Measurements from ENCODE around the gene TECPR1. TPM values are rescaled to one million over a fixed set of nuclear protein-coding genes. Genes with fewer than 3 reads are reported as not detected.

TECPR1 gene
- total and polyA plus RNA-seq, 2 of the 4 experiments (the other 2 are of a cell fraction): 11.5 to 14.7 TPM

GRCh38 chr7:98293265-98293664 is 41.2 kb upstream of the TECPR1 start:
- CTCF ChIA-PET: no interaction called here
- no TSS peak for BruUV-seq (replicated peaks)
- H3K9ac ChIP-seq (ENCODE audit: low read depth, low read length): no peak overlapping the region
- H3K4ac ChIP-seq (ENCODE audit: low read depth, low read length): no peak overlapping the region
- 90% methylated on average over 12 of the region's 17 CpGs; no CpG with 5 or more reads in 1 of the 2 experiments for WGBS, 2 experiments (ENCODE audit: extremely low coverage in 2 of 2, insufficient read length in 1 of 2)
- POLR2A ChIA-PET (ENCODE audit: unreplicated experiment): no interaction called here
- peaks cover 64% of the 10 kb centered on the region for H4K20me1 ChIP-seq (ENCODE audit: insufficient read depth, low read length)
- H4K8ac ChIP-seq (ENCODE audit: low read depth in 2 of 2, low read length in 2 of 2): no peak overlapping the region
- H2BK15ac ChIP-seq (ENCODE audit: low read depth, low read length): no peak overlapping the region
- peaks cover 4% of the 10 kb centered on the region for H3K9me1 ChIP-seq (ENCODE audit: insufficient read depth, low read length)
- no peak overlapping the region for H3K27ac ChIP-seq (ENCODE audit: insufficient read depth, low read length)
- H3K23ac ChIP-seq (ENCODE audit: low read depth, low read length): no peak overlapping the region
- no peaks in the 10 kb centered on the region; the same call in 1 of the 2 replicates for H3K4me1 ChIP-seq (ENCODE audit: control insufficient read depth, insufficient read depth, low read length)
- no peak overlapping the region for H2BK5ac ChIP-seq (ENCODE audit: low read depth, low read length, poor library complexity, severe bottlenecking)
- TF ChIP-seq FOS (IDR thresholded peaks at IDR 0.05; ENCODE audit: low read depth, low read length) (no peak), MAFK (IDR thresholded peaks at IDR 0.05; ENCODE audit: low read depth, low read length) (no peak), RCOR1 (IDR thresholded peaks at IDR 0.05; ENCODE audit: insufficient replicate concordance, low read length) (no peak), CHD1 (IDR thresholded peaks at IDR 0.05; ENCODE audit: low read depth, low read length) (no peak), CTCF (conservative IDR thresholded peaks at IDR 0.05; ENCODE audit: low read depth, low read length) (no peak), BHLHE40 (IDR thresholded peaks at IDR 0.05; ENCODE audit: low read depth, low read length) (no peak), SMC3 (IDR thresholded peaks at IDR 0.05; ENCODE audit: low read depth, low read length) (no peak), MXI1 (IDR thresholded peaks at IDR 0.05; ENCODE audit: borderline replicate concordance, low read depth, low read length) (no peak)
- TF ChIP-seq, protein P1, sequence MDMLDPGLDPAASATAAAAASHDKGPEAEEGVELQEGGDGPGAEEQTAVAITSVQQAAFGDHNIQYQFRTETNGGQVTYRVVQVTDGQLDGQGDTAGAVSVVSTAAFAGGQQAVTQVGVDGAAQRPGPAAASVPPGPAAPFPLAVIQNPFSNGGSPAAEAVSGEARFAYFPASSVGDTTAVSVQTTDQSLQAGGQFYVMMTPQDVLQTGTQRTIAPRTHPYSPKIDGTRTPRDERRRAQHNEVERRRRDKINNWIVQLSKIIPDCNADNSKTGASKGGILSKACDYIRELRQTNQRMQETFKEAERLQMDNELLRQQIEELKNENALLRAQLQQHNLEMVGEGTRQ (IDR thresholded peaks at IDR 0.05; ENCODE audit: low read depth, low read length): no peak
- H3K36me3 ChIP-seq (ENCODE audit: control insufficient read depth, insufficient read depth, low read length): peaks cover 57% of the 10 kb centered on the region
- ATAC-seq (ENCODE audit: low read depth): no peak
- no peak overlapping the region for H4K5ac ChIP-seq (ENCODE audit: low read depth, low read length)
- no peak for DNase-seq
- no peak overlapping the region for H2AFZ ChIP-seq (replicated peaks; ENCODE audit: low read length, poor library complexity)
- dilution Hi-C loops (cut with HindIII; ENCODE audit: low sequenced_read_pairs, unreplicated experiment): no loop called here
- in situ Hi-C loops (cut with MboI; ENCODE audit: low sequenced_read_pairs): no loop called here
- no peak overlapping the region for H3K14ac ChIP-seq (replicated peaks; ENCODE audit: low read depth, low read length)
- H3K56ac ChIP-seq (ENCODE audit: extremely low read depth, insufficient read depth, low read length): no peak overlapping the region
- H4K91ac ChIP-seq (ENCODE audit: insufficient read depth, low read depth, low read length): no peak overlapping the region
- no peak overlapping the region for H3K4me3 ChIP-seq (ENCODE audit: insufficient read depth, low read depth, low read length)
- H3K27me3 ChIP-seq (ENCODE audit: control insufficient read depth, insufficient read depth, low read length): no peaks in the 10 kb centered on the region
- H2BK120ac ChIP-seq (ENCODE audit: low read depth, low read length): no peak overlapping the region
- intact Hi-C loops (cut with micrococcal nuclease): no loop called here
- no peak overlapping the region for H3K18ac ChIP-seq (ENCODE audit: low read depth, low read length)
- peaks cover 12 to 72% of the 10 kb centered on the region in 2 experiments for H3K79me1 ChIP-seq (ENCODE audit: low read depth in 1 of 2, low read length in 2 of 2)
- H2BK20ac ChIP-seq (ENCODE audit: low read depth, low read length): no peak overlapping the region
- no peak overlapping the region for H2AK9ac ChIP-seq (replicated peaks; ENCODE audit: low read depth, low read length, poor library complexity)
- H2AK5ac ChIP-seq (ENCODE audit: low read depth, low read length): no peak overlapping the region
- H3K9me3 ChIP-seq (ENCODE audit: control insufficient read depth, insufficient read depth, low read length): no peaks in the 10 kb centered on the region
- H3K4me2 ChIP-seq (ENCODE audit: low read depth, low read length): no peak overlapping the region

All from IMR-90 (cell line).